Osteoblast (primary cell): ENCODE data around the gene TMCC1. TPM values are rescaled to one million over a fixed set of nuclear protein-coding genes. Genes with fewer than 3 reads are reported as not detected.
A peak's percentile ranks its signal among the peaks of the same experiment; 100 is the strongest.

ENCODE experiments used
- DNase-seq: peaks from one replicate; pipeline ENCODE4 v3.0.0; 2011; ENCODE audit warnings: low spot score, mixed read lengths; ENCODE audit not compliant: insufficient read length; ENCODE audit errors: missing footprints
- H2AFZ ChIP-seq: 2 replicates; pipeline ENCODE4 v1.6.0; 2011; ENCODE audit warnings: mild to moderate bottlenecking, low read length
- H3K27ac ChIP-seq: 2 replicates; pipeline ENCODE4 v1.5.1; 2011; ENCODE audit warnings: mild to moderate bottlenecking, low read depth, low read length, moderate library complexity
- H3K27me3 ChIP-seq: 2 replicates; pipeline ENCODE4 v1.6.0; 2012; ENCODE audit warnings: mild to moderate bottlenecking, control low read depth, inconsistent platforms, low read length, moderate library complexity; ENCODE audit not compliant: insufficient read depth
- H3K36me3 ChIP-seq: 2 replicates; pipeline ENCODE4 v1.5.1; 2011; ENCODE audit warnings: mild to moderate bottlenecking, low read length, control low read depth, moderate library complexity; ENCODE audit not compliant: insufficient read depth
- H3K4me1 ChIP-seq: 2 replicates; pipeline ENCODE4 v1.5.1; 2011; ENCODE audit warnings: mild to moderate bottlenecking, low read length, control low read depth, moderate library complexity; ENCODE audit not compliant: insufficient read depth
- H3K4me2 ChIP-seq: 2 replicates; pipeline ENCODE4 v1.6.0; 2011; ENCODE audit warnings: mild to moderate bottlenecking, low read length; ENCODE audit not compliant: insufficient read depth
- H3K4me3 ChIP-seq: fragments of 200-600 bp; sonication (generic); 3 replicates; pipeline ENCODE4 v1.5.1; 2012; ENCODE audit warnings: mild to moderate bottlenecking, low read length, inconsistent platforms; ENCODE audit not compliant: insufficient read depth
- H3K79me2 ChIP-seq: 2 replicates; pipeline ENCODE4 v1.6.0; 2012; ENCODE audit warnings: mild to moderate bottlenecking, low read length, control low read depth, inconsistent platforms; ENCODE audit not compliant: insufficient read depth
- H3K9me3 ChIP-seq: 2 replicates; pipeline ENCODE4 v1.5.1; 2011; ENCODE audit warnings: low read depth, low read length, control low read depth
- H4K20me1 ChIP-seq: 2 replicates; pipeline ENCODE4 v1.6.0; 2012; ENCODE audit warnings: mild to moderate bottlenecking, low read length, control low read depth; ENCODE audit not compliant: insufficient read depth
- CTCF ChIP-seq: IDR thresholded peaks from 2 replicates; pipeline ENCODE4 v1.5.1; 2011; ENCODE audit warnings: mild to moderate bottlenecking, low read depth, low read length, moderate library complexity; ENCODE audit errors: extremely low read depth
- total RNA-seq: library from RNA; depleted of rRNA; stranded (reverse); fragments of >200 nt; gene quantifications from 2 replicates; pipeline ENCODE4 v1.2.3, GENCODE V29; 2012

TMCC1 gene
- total RNA-seq, 1 donor: 17.4 TPM

DNA sequence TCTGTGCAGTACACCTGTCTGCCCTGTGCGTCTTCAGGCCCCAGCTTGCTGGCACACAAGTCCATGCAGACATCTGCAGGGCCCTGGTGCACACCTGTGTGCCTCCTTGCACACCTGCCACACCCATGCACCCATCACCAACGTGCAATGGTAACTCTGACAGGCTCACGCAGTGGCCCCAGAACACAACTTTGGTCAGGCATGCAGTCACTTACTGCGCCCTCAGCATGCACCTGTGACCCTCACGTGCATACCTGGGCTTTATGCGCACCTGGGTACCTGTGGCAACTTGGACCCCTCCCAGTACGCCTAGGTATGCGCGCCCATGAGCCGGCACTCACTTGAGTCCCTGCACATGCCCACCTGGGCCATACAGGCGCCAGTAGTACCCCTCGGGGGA is 288.7 kb downstream of the TMCC1 start:
- H3K79me2 ChIP-seq: peaks cover 65% of the 10 kb centered on the region

DNA sequence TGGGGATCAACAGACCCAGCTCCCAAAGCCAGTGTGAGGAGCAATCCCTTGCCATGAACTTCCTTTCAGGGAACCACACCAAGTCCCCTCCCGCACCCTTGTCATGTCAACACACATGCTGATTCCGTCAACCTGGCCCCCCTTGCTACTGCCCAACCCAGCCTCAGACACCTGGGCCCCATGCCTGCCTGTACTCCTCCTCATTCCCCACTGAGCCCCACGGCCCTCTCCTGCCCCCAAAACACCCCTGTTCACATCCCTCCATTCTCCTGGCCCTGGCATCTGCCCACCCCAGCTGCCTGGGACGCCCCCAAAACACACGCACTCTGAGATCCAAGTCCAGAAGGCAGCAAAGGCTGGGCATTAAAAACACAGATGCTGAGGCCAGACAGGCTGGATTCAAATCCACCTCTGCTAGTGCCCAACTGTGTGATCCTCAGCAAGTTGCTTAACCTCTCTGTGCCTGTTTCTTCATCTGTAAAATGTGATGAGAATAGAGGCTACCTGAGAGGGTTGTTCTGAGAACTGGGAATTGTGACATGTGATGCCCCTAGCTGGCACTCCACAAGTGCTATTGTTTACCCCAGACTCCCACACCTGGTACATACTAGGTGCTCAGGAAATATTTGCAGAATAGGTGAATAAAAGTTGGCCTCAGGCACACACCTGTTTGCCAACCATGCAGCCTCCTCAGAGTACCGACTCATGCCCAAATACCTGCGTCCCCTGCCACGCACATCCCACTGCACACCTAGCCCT is 289.3 kb downstream of the TMCC1 start:
- Histone ChIP-seq H3K4me3 (peak overlapping the region; percentile 79), H3K79me2 (peaks cover 71% of the 10 kb centered on the region), H2AFZ (no peak overlapping the region), H3K4me2 (peak overlapping the region; percentile 99), H3K27ac (peak overlapping the region; percentile 93), H3K9me3 (no peaks in the 10 kb centered on the region), H3K36me3 (no peaks in the 10 kb centered on the region), H3K4me1 (peaks cover 58% of the 10 kb centered on the region), H3K27me3 (no peaks in the 10 kb centered on the region), H4K20me1 (peaks cover 55% of the 10 kb centered on the region)
- TF ChIP-seq CTCF: no peak
- no peak for DNase-seq

More for the DNA sequence above, 288.7 kb downstream of the TMCC1 start:
- peak overlapping the region; percentile 93 for H3K27ac ChIP-seq
- peaks cover 58% of the 10 kb centered on the region for H3K4me1 ChIP-seq
- H4K20me1 ChIP-seq: peaks cover 50% of the 10 kb centered on the region
- peak overlapping the region; percentile 79 for H3K4me3 ChIP-seq
- H3K27me3 ChIP-seq: no peaks in the 10 kb centered on the region
- peak overlapping the region; percentile 99 for H3K4me2 ChIP-seq
- no peak for TF ChIP-seq CTCF
- H3K9me3 ChIP-seq: no peaks in the 10 kb centered on the region
- no peaks in the 10 kb centered on the region for H3K36me3 ChIP-seq
- no peak overlapping the region for H2AFZ ChIP-seq
- no peak for DNase-seq

DNA sequence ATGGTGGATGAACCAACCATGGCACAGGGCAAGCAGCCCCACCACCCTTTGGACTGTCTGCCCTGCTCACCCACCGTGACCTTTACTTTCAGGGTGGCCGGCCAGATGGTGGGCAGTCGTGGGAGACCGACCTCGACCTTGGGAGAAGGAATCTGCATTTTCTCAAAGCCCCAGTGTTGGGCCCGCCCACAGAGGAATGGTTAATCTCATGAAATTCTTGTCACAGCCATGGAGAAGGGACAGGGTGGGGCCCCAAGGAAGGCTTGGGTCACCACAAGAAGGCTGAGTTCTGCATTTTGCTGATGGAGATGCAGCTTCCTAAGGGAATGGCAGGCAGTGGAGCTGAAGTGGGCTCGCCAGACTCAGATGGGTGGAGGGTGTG is 290.0 kb downstream of the TMCC1 start:
- Histone ChIP-seq H2AFZ (no peak overlapping the region), H3K4me3 (peak overlapping the region; percentile 79), H3K4me2 (peak overlapping the region; percentile 99), H3K4me1 (peaks cover 58% of the 10 kb centered on the region), H3K9me3 (no peaks in the 10 kb centered on the region), H3K27ac (peak overlapping the region; percentile 93), H3K79me2 (peaks cover 77% of the 10 kb centered on the region), H4K20me1 (peaks cover 55% of the 10 kb centered on the region), H3K36me3 (no peaks in the 10 kb centered on the region), H3K27me3 (no peaks in the 10 kb centered on the region)
- DNase-seq: no peak
- no peak for TF ChIP-seq CTCF

DNA sequence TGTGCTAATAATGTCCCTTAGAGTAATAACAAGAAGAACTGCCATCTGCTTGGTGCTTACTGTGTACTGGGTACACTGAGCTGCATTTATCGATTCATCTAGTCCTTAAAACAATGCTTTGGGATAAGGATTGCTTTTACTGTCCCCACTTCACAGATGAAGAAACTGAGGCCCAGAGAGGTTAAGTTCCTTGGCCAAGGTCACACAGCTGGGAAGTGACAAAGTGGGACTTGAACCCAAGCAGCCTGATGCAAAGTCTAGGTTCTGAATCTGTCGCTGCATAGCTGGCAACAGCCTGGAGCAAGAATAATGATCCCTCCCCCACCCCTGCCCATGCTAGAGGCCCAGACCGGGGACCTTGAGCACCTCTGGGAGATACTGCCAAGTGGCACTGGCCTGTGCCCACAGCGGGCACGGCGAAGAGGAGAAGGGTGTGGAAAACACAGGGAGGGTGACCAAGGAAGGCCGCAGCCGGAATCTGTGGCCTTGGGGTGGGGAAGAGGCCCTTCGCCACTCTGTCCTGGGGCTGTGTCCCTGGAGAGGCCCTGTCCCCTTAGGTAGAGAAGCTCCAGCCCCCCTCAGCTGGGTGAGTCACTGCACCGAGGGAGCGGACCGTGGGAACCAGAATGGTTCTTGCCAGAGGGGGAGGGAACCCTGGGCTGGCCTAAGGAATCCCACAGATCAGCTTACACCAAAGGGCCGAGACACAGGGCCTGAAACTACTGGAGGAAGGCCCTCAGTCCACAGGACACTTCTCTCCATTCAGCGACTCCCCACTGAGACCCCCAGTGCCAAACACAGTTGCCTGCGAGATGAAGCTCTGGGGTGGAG is 290.6 kb downstream of the TMCC1 start:
- Histone ChIP-seq H3K27ac (peak overlapping the region; percentile 93), H3K79me2 (peaks cover 83% of the 10 kb centered on the region), H2AFZ (no peak overlapping the region), H4K20me1 (peaks cover 55% of the 10 kb centered on the region), H3K4me2 (peak overlapping the region; percentile 99), H3K27me3 (no peaks in the 10 kb centered on the region), H3K36me3 (no peaks in the 10 kb centered on the region), H3K4me1 (peaks cover 63% of the 10 kb centered on the region), H3K9me3 (no peaks in the 10 kb centered on the region), H3K4me3 (peak overlapping the region; percentile 79)
- peak; percentile 100 for DNase-seq
- no peak for TF ChIP-seq CTCF
